Upper lobe of left lung (tissue), 4 donors: ENCODE data around the gene CHMP4A.

Experiments
- EP300 ChIP-seq, 4 donors: sonication (generic); formaldehyde crosslinking; IDR thresholded peaks; one replicate each; pipeline ENCODE4 v1.5.1; 2017; ENCODE audit warnings: antibody characterized with exemption in 4 of 4, control low read depth in 2 of 4
- POLR2AphosphoS5 ChIP-seq, 2 donors: sonication (generic); formaldehyde crosslinking; IDR thresholded peaks; one replicate each; pipeline ENCODE4 v1.5.1; 2017; ENCODE audit warnings: antibody characterized with exemption in 2 of 2
- TF ChIP-seq, protein P1 (sequence below), 6 experiments: fragments of 450-650 bp in 4 of 6; fragments of 200-600 bp in 2 of 6; sonication (generic) in 2 of 6; IDR thresholded peaks; one replicate each; pipeline ENCODE4 v1.5.1; 2016 to 2019; ENCODE audit warnings: antibody characterized with exemption in 6 of 6

DNA sequence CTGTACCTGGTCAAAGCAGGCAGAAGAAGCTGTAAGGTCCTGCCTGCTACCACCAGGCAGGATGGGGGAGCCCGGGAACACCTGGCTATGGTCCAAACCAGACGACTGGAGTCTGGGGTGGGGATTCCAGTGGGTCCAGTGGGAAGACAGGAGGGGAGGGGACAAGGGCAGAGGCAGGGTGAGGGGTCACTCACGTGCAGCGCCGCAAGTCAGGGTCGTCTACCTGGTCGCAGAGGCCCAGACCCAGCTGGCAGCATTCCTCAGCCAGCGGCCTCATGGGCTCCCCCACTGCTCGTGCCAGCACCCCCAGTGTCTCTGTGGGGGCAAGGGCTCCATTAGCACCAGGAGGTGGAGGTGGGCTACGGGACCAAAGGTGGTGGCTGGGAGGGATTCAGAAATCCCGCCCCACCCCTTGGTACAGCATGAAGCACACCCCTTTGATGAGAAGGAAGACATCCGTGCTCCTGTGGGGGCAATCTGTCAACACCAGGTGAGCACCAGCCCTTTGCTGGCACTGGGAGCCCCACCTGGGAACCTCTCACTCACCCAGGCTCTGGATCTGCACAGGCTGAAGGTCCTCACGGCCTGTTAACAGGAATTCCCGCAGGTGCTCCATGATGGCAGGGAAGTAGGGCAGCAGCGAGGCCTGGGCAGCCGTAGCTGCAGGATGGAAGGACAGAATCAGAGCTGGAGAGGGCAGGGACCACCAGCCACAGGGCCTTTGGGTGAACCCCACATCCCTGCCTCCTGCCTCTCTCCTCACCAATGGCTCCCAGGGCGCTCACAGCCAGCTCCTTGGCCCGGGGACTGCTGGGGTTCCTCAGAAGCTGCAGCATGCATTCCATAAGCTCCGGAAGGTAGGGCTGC lies 29.0 kb downstream of the CHMP4A start:
- TF ChIP-seq POLR2AphosphoS5 (IDR thresholded peaks at IDR 0.05): no peak
- TF ChIP-seq, protein P1, sequence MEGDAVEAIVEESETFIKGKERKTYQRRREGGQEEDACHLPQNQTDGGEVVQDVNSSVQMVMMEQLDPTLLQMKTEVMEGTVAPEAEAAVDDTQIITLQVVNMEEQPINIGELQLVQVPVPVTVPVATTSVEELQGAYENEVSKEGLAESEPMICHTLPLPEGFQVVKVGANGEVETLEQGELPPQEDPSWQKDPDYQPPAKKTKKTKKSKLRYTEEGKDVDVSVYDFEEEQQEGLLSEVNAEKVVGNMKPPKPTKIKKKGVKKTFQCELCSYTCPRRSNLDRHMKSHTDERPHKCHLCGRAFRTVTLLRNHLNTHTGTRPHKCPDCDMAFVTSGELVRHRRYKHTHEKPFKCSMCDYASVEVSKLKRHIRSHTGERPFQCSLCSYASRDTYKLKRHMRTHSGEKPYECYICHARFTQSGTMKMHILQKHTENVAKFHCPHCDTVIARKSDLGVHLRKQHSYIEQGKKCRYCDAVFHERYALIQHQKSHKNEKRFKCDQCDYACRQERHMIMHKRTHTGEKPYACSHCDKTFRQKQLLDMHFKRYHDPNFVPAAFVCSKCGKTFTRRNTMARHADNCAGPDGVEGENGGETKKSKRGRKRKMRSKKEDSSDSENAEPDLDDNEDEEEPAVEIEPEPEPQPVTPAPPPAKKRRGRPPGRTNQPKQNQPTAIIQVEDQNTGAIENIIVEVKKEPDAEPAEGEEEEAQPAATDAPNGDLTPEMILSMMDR (IDR thresholded peaks at IDR 0.05): no peak
- TF ChIP-seq EP300 (IDR thresholded peaks at IDR 0.05): no peak
